ENCODE results near the gene NIPBL.
"Not testable (repeated sequence)": the region's sequence is repeated elsewhere in the genome, so short reads cannot be mapped to it uniquely, and the experiment has no call there.

NIPBL gene

GRCh38 chr5:37043693-37044092, 167.1 kb downstream of the NIPBL start:
- DNase-seq, result no peak

- no peak for DNase-seq
Observed at GRCh38 chr5:37044120-37044519, 167.6 kb downstream of the NIPBL start.

- DNase-seq, result no peak
Observed at GRCh38 chr5:37045703-37046102, 169.1 kb downstream of the NIPBL start.

GRCh38 chr5:37047947-37048346, 171.4 kb downstream of the NIPBL start:
- no peak for DNase-seq

- DNase-seq, result no peak
Observed at GRCh38 chr5:37054391-37054790, 177.8 kb downstream of the NIPBL start.

- DNase-seq, result no peak
Observed at GRCh38 chr5:37055383-37055990, 178.9 kb downstream of the NIPBL start.

- DNase-seq, result no peak
Observed at GRCh38 chr5:37056762-37057161, 180.2 kb downstream of the NIPBL start.

GRCh38 chr5:37060030-37060429, 183.5 kb downstream of the NIPBL start:
- no peak for DNase-seq

- DNase-seq, result no peak
Observed at GRCh38 chr5:37063739-37064138, 187.2 kb downstream of the NIPBL start.

- DNase-seq, result no peak
Observed at GRCh38 chr5:37064442-37064841, 187.9 kb downstream of the NIPBL start.

- DNase-seq, result no peak
Observed at GRCh38 chr5:37071487-37071886, 194.9 kb downstream of the NIPBL start.

GRCh38 chr5:37071901-37072581, 195.5 kb downstream of the NIPBL start:
- no peak for DNase-seq

GRCh38 chr5:37075399-37075950, 198.9 kb downstream of the NIPBL start:
- no peak for DNase-seq

GRCh38 chr5:37077146-37077545, 200.6 kb downstream of the NIPBL start:
- no peak for DNase-seq

GRCh38 chr5:37080697-37081096, 204.1 kb downstream of the NIPBL start:
- no peak for DNase-seq

GRCh38 chr5:37082977-37083376, 206.4 kb downstream of the NIPBL start:
- DNase-seq, result not testable (repeated sequence)

GRCh38 chr5:37086026-37086425, 209.5 kb downstream of the NIPBL start:
- not testable (repeated sequence) for DNase-seq

GRCh38 chr5:37086466-37087173, 210.1 kb downstream of the NIPBL start:
- no peak for DNase-seq

GRCh38 chr5:37088009-37088408, 211.4 kb downstream of the NIPBL start:
- no peak for DNase-seq

GRCh38 chr5:37090123-37090726, 213.7 kb downstream of the NIPBL start:
- DNase-seq, result no peak

- no peak for DNase-seq
Observed at GRCh38 chr5:37090781-37091180, 214.2 kb downstream of the NIPBL start.

- DNase-seq, result not testable (repeated sequence)
Observed at GRCh38 chr5:37093795-37094194, 217.2 kb downstream of the NIPBL start.

GRCh38 chr5:37099267-37099666, 222.7 kb downstream of the NIPBL start:
- not testable (repeated sequence) for DNase-seq
